Measurements from ENCODE around the gene NPIPB12.
"Not testable (repeated sequence)": the region's sequence is repeated elsewhere in the genome, so short reads cannot be mapped to it uniquely, and the experiment has no call there.

DNA sequence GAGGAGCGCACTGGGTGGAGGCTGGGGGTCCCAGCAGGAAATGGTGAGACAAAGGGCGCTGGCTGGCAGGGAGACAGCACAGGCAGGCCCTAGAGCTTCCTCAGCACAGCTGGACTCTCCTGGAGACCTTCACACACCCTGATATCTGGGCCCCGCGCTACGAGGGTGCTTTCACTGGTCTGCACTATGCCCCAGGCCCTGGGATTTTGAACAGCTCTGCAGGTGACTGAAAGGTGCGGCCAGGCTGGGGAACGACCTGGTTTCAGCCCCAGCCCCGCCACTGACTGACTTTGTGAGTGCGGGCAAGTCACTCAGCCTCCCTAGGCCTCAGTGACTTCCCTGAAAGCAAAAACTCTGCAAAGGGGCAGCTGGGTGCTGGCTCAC, 45.6 kb downstream of the NPIPB12 start:
- TF ChIP-seq, protein P1, sequence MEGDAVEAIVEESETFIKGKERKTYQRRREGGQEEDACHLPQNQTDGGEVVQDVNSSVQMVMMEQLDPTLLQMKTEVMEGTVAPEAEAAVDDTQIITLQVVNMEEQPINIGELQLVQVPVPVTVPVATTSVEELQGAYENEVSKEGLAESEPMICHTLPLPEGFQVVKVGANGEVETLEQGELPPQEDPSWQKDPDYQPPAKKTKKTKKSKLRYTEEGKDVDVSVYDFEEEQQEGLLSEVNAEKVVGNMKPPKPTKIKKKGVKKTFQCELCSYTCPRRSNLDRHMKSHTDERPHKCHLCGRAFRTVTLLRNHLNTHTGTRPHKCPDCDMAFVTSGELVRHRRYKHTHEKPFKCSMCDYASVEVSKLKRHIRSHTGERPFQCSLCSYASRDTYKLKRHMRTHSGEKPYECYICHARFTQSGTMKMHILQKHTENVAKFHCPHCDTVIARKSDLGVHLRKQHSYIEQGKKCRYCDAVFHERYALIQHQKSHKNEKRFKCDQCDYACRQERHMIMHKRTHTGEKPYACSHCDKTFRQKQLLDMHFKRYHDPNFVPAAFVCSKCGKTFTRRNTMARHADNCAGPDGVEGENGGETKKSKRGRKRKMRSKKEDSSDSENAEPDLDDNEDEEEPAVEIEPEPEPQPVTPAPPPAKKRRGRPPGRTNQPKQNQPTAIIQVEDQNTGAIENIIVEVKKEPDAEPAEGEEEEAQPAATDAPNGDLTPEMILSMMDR (IDR thresholded peaks at IDR 0.05), result not testable (repeated sequence)
- TF ChIP-seq POLR2A (IDR thresholded peaks at IDR 0.05), result not testable (repeated sequence)
